HG02981 (cell line): Measurements from ENCODE around the gene MBNL1.
"Not testable (repeated sequence)": the region's sequence is repeated elsewhere in the genome, so short reads cannot be mapped to it uniquely, and the experiment has no call there.

ENCODE experiments used
- ATAC-seq: cut with Tn5 transposase; IDR thresholded peaks from one replicate; pipeline ENCODE4 v1.9.1; 2021; ENCODE audit warnings: mild to moderate bottlenecking, moderate library complexity; ENCODE audit not compliant: unreplicated experiment

MBNL1 gene

DNA sequence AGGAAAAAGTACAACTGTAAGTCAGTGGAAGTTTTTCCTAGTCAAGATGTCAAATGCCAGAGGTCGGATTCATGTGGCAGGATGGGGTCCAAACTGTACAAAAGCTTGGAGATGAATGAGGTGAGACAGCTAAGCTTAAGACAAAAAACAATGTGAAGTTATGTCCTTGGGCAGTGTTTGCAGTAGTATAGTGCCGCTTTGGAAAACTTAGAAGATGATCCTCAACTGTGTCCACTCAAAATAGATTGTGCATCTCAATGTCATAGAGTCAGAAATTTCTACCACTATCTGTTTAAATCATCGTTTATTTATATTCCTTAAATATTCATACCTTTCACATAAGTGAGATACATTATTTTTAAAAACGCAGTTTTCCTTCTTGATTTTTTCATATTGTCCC is 77.3 kb downstream of the MBNL1 start:
- no peak for ATAC-seq

DNA sequence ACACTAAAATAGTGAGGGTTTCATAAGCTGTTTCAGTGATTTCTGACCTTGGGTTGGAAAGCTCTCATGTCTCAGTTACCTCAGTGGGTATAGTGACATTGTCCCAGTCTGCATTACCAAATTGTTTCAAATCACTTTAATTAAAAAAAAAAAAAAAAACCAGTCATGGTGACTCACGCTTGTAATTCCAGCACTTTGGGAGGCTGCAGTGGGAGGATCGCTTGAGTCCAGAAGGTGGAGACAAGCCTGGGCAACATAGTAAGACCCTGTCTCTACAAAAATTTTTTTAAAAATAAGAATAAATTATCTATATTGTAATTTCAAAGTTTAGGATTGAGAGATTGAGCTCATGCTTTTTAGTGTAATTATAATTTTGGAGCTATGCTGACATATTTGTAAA is 78.0 kb downstream of the MBNL1 start:
- no peak for ATAC-seq

GRCh38 chr3:152348436-152349177 is 79.9 kb downstream of the MBNL1 start:
- no peak for ATAC-seq

GRCh38 chr3:152349392-152349791 is 80.7 kb downstream of the MBNL1 start:
- ATAC-seq = no peak

- ATAC-seq = no peak
Measured at GRCh38 chr3:152350139-152350538, 81.4 kb downstream of the MBNL1 start.

GRCh38 chr3:152350776-152351175 is 82.0 kb downstream of the MBNL1 start:
- ATAC-seq = no peak

GRCh38 chr3:152352554-152352953 is 83.8 kb downstream of the MBNL1 start:
- ATAC-seq = no peak

DNA sequence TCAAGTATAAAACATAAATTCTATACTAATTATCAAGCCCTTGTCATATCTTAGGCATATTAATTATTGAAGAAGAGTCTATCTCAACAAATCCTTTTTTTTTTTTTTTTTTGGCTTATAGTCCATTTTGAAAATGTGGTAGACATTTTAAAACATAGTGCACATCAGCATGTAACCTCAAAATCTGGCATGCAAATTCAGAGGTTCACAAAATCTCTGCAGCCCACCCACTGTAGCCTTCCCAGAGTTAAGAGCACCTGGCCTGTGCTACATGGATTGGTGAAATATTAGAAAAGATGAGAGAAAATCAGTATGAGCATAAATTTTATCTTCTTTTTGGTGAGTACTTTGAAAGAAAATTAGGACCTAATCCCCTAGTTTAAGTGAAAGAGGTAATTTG is 84.8 kb downstream of the MBNL1 start:
- no peak for ATAC-seq

DNA sequence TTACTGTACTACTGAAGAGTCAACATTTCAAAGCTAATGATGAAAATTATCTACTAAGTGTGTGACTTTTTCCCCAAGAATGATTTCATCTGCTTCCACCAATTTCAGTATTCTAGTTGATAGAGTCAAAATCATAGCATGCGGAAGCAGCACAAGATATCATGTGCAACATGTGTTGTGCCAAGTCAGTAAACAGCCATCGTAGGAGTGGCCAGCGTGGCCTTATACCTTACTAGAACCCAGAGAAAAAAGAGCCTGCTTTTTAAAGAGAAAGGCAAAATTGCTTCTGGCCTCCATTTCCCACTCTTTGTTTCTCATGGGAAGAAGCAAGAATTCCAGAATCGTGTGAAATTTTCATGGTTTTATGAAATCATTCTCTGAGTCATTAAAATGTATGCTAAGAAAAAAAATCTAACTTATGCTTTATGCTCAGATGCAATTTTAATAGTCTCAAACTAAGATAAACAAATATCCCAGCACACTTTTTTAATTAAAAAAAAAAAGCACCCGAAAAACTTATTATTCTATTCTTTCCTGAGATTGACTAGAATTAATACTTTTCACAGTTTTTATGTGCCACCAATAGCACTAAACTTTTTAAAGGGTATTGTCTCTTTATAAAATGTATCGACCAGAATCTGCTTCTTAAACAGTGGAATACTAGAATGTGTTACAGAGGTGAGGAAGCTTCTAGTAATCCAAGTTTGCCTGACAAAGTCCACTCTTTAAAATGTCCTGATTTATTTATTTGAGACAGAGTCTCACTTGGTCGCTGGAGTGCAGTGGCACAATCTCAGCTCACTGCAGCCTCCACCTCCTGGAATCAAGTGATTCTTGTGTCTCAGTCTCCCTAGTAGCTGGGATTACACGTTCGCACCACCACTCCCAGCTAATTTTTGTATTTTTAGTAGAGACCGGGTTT is 87.3 kb downstream of the MBNL1 start:
- no peak for ATAC-seq

DNA sequence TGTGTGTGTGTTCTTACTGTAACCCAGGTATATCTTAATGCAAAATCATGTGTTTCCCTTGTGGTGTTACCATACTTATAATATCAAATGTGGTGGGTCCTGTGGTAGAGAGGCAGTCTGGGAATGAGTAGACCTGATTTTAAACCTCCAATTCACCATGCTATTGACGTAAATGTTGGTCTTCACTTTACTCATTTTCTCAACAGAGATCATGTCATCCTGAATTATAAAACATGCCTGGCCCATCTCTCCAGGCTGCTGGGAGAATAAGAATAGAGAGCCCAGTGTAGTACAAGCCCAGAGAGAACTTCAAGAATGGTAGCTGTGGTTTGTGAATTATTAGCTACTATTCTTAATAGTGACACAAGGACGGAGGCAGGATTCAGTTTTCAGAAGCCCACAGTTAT is 88.1 kb downstream of the MBNL1 start:
- ATAC-seq = peak; percentile 73

GRCh38 chr3:152357587-152357986 is 88.9 kb downstream of the MBNL1 start:
- no peak for ATAC-seq

GRCh38 chr3:152359385-152360248 is 90.9 kb downstream of the MBNL1 start:
- ATAC-seq = no peak

DNA sequence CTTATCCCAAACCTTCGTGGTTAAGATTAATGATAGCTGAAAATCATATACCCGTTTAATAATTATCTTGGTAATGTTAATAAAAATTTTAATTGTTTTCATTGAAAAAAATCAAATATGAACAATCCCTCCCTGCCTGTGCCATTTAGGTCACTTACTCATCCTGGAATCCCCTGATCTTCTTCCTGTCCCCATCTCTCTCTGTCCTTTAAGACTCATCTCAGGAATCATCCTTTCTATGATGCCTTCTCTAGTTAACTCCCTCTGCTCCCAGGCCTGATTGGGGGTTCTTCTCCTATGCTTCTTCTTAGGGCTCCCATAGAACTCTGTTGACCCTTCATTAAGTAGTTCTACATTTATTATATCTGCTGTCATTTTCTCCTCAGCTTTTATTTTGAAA is 91.6 kb downstream of the MBNL1 start:
- ATAC-seq = no peak

DNA sequence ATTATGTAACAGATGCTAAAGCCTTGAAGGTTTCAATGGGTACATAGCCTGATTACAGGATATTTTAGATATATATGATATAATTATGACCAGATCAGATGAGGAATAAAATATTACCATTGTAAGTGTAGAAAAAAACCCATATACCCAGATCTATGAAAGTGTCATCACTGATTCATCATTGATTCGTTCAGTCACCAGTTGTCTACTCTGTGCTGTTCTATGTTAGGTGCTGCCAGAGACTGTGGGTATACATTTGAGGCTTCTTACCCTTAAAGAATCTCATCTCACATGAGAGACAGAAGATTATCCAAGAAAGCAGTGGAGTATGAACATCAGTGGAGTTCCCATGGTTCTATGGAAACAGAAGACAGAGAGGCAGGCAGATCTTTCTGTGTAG is 92.2 kb downstream of the MBNL1 start:
- no peak for ATAC-seq

GRCh38 chr3:152362086-152362485 is 93.4 kb downstream of the MBNL1 start:
- ATAC-seq = no peak

DNA sequence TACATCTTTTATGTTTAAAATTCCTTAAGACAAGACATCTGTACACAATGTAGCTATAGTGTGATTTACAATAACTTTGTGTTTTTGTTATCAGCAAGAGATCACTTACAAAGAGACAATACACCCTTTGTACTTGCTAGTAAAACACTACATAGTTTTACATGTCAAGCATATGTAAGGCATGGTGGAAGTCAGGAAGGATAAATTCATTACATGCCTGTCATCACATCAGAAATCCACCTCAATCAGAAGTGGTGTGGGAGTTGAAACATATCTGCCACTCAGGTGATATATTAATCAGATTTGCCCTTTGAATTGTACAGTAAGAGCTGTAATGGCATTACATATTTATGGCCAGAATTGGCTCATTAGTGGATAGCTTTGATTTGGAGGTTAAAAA is 95.5 kb downstream of the MBNL1 start:
- no peak for ATAC-seq

DNA sequence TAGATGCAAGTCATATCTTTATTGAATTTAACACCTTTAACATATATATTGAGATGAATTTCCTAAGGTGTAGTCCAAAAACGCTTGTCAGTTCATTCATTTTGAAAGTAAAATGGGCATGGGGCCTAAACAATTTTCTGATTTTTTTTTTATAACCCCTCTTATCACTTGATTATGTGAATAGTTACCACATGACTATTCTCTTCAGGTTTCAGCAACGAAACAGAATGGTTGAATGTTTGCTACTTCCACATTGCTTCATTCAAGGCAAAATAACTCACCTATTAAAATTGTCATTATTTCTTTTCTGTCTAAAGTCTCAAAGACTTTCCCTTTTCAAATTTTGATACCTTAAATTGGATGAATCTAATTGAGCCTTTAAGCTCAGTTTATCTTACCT is 96.4 kb downstream of the MBNL1 start:
- no peak for ATAC-seq

DNA sequence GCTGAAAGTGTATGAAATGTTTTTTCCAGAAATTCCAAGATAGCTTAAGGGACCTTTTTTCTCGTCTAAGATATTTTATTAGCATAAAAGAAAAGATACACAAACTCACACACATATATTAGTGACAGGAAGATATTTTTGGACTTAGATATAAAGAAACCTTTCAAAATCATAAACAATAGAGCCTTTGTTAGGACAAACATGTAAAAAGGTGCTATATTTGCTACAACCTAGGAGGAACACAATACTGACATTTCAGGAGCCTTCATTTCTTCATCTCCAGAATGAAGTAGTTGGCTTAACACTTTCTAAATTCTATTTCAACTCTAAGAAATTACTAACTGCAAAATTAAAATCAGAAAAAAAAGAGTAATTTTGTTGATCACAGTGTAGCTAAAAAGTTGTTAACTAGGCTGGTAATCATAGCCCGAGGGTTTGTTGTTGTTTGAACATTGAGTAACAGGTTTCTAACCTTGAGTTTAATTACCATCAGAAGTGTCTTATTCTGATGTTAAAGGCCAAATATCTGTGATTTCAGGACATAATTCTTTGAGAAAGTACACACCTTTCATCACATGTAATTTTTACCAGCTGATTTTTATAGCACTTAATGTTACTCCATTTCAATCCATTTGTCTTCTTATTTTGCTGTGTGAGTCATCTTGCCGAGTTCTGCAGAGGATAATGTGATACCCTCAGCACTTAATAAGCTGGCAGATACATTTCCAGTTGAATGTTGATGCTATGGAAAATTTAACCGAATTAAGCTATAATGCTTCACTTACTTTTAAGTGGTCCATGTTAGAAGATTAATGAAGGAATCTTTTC is 97.3 kb downstream of the MBNL1 start:
- no peak for ATAC-seq

- ATAC-seq = not testable (repeated sequence)
Measured at GRCh38 chr3:152367192-152367591, 98.5 kb downstream of the MBNL1 start.

DNA sequence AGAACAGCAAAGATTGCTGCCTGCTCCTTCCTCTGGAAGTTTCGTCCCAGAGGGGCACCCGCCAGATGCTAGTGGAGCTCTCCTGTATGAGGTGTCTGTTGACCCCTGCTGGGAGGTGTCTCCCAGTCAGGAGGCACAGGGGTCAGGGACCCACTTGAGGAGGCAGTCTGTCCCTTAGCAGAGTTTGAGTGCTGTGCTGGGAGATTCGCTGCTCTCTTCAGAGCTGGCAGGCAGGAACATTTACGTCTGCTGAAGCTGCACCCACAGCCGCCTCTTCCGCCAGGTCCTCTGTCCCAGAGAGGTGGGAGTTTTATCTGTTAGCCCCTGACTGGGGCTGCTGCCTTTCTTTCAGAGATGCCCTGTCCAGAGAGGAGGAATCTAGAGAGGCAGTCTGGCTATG is 103.9 kb downstream of the MBNL1 start:
- ATAC-seq = not testable (repeated sequence)
